BJ (cell line): ENCODE data around the gene SHC2. TPM values are rescaled to one million over a fixed set of nuclear protein-coding genes. Genes with fewer than 3 reads are reported as not detected.

Experiments
- CTCF ChIA-PET: fragments of 350-600 bp; formaldehyde crosslinking; extraction: SDS; loops from one replicate; lab custom pipeline; 2021; ENCODE audit warnings: antibody characterized with exemption, inconsistent platforms; lab: Yijun Ruan, JAX
- POLR2A ChIA-PET: fragments of 300-600 bp; sonication (Branson Sonifier 250); formaldehyde crosslinking; extraction: SDS; loops from one replicate; lab custom pipeline; 2021; ENCODE audit warnings: antibody characterized with exemption; lab: Charles Lee
- DNase-seq: peaks from one replicate; pipeline ENCODE4 v3.0.0-alpha.2; 2011; ENCODE audit warnings: low read depth
- H3K27me3 ChIP-seq: 2 replicates; pipeline ENCODE4 v1.6.0; 2011; ENCODE audit warnings: low read length; ENCODE audit not compliant: control insufficient read depth, insufficient read depth
- H3K36me3 ChIP-seq: 2 replicates; pipeline ENCODE4 v1.5.1; 2011; ENCODE audit warnings: low read length; ENCODE audit not compliant: control insufficient read depth, insufficient read depth
- H3K4me3 ChIP-seq: 2 replicates; pipeline ENCODE4 v1.5.1; 2011; ENCODE audit warnings: low read depth, mild to moderate bottlenecking, control low read depth, low read length
- polyA plus RNA-seq: library from polyadenylated mRNA; depleted of rRNA; stranded (reverse); fragments of >200 nt; gene quantifications from 2 replicates; pipeline ENCODE4 v1.2.3, GENCODE V29; 2011
- TF ChIP-seq, protein P1 (sequence below): IDR thresholded peaks from 2 replicates; pipeline ENCODE4 v1.5.1; 2011; ENCODE audit warnings: low read depth, mild to moderate bottlenecking, control low read depth, inconsistent platforms, low read length, moderate library complexity; ENCODE audit not compliant: insufficient read depth

Gene SHC2
- polyA plus RNA-seq, 1 experiment = 3.4 TPM

DNA sequence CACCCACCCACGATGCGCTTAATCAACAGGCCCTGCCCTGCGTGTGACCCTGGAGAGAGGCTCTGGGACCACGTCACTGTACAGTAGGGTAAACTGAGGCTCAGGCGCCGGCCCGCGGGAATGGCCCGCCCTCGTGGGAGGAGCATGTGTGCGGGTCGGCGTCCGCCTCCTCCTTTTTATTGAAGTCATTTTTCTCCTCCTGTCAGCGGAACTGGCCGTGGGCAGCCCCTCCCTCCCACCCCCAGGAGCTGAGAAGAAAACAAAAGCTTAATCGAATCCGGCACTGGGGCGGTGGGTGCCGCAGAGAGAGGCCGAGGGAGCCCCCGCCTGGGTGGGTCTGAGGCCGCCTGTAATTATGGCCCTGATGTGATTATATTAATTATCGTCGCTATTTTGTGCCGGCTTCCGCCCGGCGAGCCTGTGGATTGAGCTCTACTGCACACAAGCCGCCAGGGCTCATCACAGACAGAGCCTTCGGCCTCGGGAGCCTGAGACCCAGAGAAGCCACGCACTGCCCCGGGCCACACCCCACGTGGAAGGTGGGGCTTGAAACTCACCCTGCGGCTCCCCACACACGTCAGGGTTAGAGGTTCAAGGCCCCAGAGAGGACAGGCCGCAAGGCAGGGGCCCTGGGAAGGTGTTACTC lies 58.8 kb downstream of the SHC2 start:
- Histone ChIP-seq H3K36me3 (no peaks in the 10 kb centered on the region), H3K4me3 (no peak overlapping the region), H3K27me3 (no peaks in the 10 kb centered on the region)
- CTCF ChIA-PET = no interaction called here
- TF ChIP-seq, protein P1, sequence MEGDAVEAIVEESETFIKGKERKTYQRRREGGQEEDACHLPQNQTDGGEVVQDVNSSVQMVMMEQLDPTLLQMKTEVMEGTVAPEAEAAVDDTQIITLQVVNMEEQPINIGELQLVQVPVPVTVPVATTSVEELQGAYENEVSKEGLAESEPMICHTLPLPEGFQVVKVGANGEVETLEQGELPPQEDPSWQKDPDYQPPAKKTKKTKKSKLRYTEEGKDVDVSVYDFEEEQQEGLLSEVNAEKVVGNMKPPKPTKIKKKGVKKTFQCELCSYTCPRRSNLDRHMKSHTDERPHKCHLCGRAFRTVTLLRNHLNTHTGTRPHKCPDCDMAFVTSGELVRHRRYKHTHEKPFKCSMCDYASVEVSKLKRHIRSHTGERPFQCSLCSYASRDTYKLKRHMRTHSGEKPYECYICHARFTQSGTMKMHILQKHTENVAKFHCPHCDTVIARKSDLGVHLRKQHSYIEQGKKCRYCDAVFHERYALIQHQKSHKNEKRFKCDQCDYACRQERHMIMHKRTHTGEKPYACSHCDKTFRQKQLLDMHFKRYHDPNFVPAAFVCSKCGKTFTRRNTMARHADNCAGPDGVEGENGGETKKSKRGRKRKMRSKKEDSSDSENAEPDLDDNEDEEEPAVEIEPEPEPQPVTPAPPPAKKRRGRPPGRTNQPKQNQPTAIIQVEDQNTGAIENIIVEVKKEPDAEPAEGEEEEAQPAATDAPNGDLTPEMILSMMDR = no peak
- POLR2A ChIA-PET = no interaction called here
- DNase-seq = no peak

DNA sequence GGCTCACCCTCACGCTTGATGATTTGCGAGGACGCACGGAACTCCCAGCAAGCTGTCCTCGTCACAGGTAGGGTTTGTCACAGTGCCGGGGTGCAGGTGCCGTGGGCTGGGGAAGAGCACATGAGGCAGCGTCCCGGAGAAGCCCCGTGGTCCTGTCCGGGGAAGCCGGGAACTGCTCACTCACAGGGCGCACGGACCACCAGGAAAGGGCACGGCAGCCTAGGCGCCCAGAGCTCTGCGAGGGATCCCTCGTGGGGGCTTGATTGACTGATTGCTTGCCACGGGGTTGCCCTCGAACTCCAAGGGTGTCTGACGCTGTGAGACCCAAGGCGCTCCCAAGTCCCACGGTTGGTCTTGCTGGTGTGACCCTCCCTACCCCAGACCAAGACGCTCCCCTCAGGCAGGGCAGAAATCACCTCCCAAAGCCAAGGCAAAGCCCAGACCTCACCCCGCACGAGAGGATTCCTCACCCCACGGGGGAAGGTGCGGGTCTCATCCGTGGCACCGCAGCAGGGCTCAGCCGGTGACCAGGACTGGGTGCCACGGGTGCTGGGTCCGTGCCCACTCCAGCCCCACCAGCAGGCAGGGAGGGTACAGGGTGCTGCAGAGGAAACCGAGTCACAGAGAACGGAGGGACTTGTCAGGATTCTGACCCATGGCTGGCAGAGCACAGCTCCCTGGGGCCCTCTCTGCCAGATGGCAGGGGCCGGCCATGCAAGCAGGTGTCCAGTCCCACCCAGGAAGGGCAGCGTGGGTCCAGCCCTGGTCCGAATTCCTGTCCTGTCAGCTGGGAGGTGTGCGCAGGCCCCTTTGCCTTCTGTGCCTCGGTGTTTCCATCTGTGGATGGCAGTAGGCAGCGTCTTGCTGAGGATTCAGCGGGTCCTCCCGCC lies 59.6 kb downstream of the SHC2 start:
- TF ChIP-seq, protein P1 = no peak
- H3K4me3 ChIP-seq = no peak overlapping the region
- POLR2A ChIA-PET = no interaction called here
- H3K36me3 ChIP-seq = no peaks in the 10 kb centered on the region
- CTCF ChIA-PET = no interaction called here
- DNase-seq = no peak
- no peaks in the 10 kb centered on the region for H3K27me3 ChIP-seq

DNA sequence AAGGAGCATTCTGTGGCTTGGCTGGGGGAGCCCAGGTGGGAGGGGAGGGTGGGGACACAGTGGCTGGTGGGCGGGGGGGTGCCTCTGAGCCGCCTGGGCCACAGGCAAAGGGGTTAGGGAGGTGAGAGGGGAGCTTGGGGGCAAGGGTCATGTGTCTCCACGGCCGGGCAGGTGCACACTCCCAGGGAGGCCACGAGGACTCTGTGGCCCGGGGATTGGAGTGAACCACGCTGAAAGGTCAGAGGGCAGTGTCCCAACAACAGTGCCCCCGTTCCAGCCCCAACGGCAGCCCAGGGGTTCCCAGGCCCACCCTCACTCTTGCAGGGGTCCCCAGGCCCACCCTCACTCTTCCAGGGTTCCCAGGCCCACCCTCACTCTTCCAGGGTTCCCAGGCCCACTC lies 61.5 kb downstream of the SHC2 start:
- no peak overlapping the region for H3K4me3 ChIP-seq
- TF ChIP-seq, protein P1 = no peak
- DNase-seq = no peak
- no peaks in the 10 kb centered on the region for H3K36me3 ChIP-seq
- ChIA-PET POLR2A (no interaction called here), CTCF (no interaction called here)
- no peaks in the 10 kb centered on the region for H3K27me3 ChIP-seq

DNA sequence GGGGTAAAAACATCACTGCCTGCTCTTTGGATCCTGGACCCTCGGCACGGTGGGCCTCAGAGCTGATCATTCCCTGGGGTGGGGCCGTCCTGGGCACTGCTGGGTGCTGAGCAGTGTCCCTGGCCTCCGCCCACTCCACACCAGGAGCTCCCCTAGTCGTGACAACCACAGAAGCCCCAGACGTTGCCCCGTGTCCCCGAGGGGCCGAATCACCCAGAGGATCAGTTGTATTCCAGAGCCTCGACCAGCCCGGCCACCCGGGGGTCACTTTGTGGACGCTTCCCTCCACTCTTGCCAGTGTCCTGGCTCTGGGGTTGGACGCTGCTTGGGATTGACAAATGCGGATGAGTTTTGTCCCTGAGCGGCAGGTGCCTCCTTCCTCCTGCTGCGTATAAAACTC lies 62.1 kb downstream of the SHC2 start:
- H3K4me3 ChIP-seq = no peak overlapping the region
- TF ChIP-seq, protein P1 = no peak
- no peaks in the 10 kb centered on the region for H3K27me3 ChIP-seq
- DNase-seq = no peak
- no peaks in the 10 kb centered on the region for H3K36me3 ChIP-seq
- ChIA-PET CTCF (no interaction called here), POLR2A (no interaction called here)

DNA sequence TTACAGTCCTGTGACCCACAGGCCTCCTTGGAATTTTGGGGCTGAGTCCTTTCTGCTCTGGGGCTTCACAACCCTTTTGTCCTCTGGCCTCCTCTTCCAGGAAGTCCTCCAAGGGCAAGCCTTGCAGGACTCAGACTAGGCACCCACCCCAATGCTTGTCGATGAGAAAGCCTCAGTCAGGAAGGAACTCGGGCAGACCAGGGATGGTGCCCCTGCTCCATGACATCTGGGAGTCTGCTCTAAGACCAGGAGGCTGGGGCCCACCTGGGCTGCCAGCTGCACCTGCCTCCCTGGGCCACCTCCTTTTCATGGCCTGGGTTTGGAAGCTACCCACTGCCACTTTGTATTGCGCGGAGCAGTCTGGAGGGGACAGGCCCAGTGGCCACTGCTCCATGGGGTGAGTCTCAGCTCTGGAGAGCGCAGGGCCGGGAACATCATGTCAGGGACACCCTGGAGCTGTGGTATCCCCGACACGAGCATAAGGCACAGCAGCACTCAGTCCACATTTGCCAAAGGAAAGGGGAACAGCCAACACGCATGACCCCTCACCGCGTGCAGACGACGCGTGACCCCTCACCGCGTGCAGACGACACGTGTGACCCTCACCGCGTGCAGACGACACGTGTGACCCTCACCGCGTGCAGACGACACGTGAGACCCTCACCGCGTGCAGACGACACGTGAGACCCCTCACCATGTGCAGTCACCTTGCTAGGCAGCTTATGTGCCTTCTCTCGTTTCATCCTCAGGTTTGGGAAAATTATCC lies 62.7 kb downstream of the SHC2 start:
- ChIA-PET POLR2A (no interaction called here), CTCF (no interaction called here)
- Histone ChIP-seq H3K36me3 (no peaks in the 10 kb centered on the region), H3K4me3 (no peak overlapping the region), H3K27me3 (no peaks in the 10 kb centered on the region)
- TF ChIP-seq, protein P1 = no peak
- DNase-seq = no peak
